ENCODE data around the gene HMGCS2.

Gene HMGCS2

DNA sequence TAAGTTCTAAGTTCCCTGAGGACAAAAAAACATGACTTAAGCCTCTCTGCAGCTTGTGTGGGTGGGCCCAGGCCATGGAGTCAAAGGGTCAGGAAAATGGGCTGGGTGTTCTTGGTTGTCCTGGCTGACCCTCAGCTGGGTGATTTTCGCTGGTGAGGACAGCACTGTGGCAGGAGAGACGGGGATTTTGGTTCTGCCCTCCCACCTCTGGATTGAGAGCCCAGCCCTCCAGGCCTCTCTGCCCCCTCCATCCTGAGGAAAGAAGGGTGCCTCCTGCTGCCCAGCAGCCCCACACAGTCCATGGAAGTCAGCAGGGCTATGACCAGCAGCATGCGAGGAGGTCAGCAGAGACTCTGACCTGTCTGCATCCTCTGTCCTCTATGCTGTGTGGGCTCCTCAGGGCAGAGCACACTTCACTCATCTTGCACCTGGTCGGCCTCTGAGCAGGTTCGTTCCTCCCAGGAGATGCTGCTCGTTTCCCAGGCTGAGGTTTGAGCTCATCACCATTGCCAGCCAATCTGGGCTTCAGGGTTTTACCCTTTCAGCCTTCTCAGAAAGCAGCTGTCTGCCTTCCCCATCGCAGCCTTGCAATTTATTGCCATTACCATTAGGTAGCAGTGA, 30.5 kb downstream of the HMGCS2 start:
- TF ChIP-seq, protein P1, sequence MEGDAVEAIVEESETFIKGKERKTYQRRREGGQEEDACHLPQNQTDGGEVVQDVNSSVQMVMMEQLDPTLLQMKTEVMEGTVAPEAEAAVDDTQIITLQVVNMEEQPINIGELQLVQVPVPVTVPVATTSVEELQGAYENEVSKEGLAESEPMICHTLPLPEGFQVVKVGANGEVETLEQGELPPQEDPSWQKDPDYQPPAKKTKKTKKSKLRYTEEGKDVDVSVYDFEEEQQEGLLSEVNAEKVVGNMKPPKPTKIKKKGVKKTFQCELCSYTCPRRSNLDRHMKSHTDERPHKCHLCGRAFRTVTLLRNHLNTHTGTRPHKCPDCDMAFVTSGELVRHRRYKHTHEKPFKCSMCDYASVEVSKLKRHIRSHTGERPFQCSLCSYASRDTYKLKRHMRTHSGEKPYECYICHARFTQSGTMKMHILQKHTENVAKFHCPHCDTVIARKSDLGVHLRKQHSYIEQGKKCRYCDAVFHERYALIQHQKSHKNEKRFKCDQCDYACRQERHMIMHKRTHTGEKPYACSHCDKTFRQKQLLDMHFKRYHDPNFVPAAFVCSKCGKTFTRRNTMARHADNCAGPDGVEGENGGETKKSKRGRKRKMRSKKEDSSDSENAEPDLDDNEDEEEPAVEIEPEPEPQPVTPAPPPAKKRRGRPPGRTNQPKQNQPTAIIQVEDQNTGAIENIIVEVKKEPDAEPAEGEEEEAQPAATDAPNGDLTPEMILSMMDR (IDR thresholded peaks at IDR 0.05; ENCODE audit: insufficient read depth, low read length, poor library complexity, severe bottlenecking): no peak
- no peaks in the 10 kb centered on the region; the same call in 1 of the 2 replicates for H3K27me3 ChIP-seq (replicated peaks; ENCODE audit: control insufficient read depth, insufficient read depth, low read length)
- no peak for DNase-seq (ENCODE audit: extremely low read depth, insufficient read length)
- H3K36me3 ChIP-seq (ENCODE audit: control insufficient read depth, insufficient read depth, low read length): no peaks in the 10 kb centered on the region
- no peak overlapping the region for H3K4me3 ChIP-seq (replicated peaks; ENCODE audit: low read depth, low read length)

DNA sequence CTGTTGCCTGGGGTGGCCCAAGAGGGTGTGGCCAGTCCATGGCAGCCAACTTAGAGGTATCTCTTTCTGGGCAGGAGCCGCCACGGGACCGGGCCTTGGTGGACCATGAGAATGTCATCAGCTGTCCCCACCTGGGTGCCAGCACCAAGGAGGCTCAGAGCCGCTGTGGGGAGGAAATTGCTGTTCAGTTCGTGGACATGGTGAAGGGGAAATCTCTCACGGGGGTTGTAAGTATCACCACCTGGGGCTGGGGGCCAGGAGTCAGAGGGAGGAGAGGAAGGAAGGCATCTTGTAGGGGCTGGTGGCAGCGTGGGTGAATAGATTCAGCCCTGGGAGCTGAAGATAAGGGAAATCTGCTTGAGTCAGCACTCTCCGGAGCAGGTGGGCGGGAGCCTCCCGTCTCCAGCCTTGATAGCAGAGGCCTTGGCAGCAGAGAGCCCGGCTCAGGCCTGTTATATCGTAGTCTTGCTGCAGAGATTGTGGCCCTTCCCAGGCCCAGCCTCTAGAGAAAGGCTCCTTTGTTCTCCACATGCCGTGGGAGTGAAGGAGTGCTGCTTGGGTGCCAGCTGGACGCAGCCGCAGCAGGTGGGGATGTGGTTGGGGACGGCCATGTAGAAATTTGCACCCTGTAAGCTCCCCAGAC, 31.5 kb downstream of the HMGCS2 start:
- H3K4me3 ChIP-seq (replicated peaks; ENCODE audit: low read depth, low read length): no peak overlapping the region
- no peaks in the 10 kb centered on the region; the same call in 1 of the 2 replicates for H3K27me3 ChIP-seq (replicated peaks; ENCODE audit: control insufficient read depth, insufficient read depth, low read length)
- TF ChIP-seq, protein P1 (IDR thresholded peaks at IDR 0.05; ENCODE audit: insufficient read depth, low read length, poor library complexity, severe bottlenecking): no peak
- no peak for DNase-seq (ENCODE audit: extremely low read depth, insufficient read length)
- no peaks in the 10 kb centered on the region for H3K36me3 ChIP-seq (ENCODE audit: control insufficient read depth, insufficient read depth, low read length)

DNA sequence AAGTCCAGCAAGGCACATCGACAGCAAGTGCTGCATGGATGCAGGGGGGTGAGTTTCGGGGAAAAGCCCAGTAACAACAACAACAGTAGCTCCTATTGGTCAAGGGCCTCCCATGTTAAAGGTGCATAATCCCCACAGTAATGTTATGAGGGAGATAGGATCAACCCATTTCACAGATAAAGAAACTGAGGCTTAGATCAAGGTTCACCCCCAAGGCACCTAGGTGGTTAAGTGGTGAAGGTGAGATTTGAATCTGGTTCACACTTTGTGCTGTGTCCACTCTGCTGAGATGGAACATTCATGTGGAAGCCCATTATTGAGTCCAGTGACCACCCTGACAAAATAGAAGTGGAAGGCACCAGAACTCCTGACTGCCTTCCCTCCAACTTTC, 32.1 kb downstream of the HMGCS2 start:
- H3K27me3 ChIP-seq (replicated peaks; ENCODE audit: control insufficient read depth, insufficient read depth, low read length): no peaks in the 10 kb centered on the region; the same call in 1 of the 2 replicates

DNA sequence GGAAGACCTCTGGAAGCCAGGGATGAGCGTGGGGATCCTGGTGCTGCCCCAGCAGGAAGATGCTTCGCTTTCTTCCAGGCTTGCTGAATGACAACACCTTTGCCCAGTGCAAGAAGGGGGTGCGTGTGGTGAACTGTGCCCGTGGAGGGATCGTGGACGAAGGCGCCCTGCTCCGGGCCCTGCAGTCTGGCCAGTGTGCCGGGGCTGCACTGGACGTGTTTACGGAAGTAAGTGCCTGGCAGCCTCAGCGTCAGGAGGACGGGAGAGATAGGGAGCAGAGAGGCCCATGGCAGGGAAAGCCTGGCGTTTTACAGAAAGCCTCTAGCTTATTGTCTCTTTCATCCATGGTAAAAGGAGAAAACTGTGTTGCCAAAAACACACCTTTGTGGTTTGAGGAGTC, 33.5 kb downstream of the HMGCS2 start:
- H3K36me3 ChIP-seq (ENCODE audit: control insufficient read depth, insufficient read depth, low read length): no peaks in the 10 kb centered on the region
- DNase-seq (ENCODE audit: extremely low read depth, insufficient read length): no peak
- TF ChIP-seq, protein P1 (IDR thresholded peaks at IDR 0.05; ENCODE audit: insufficient read depth, low read length, poor library complexity, severe bottlenecking): no peak

More for the DNA sequence above, 32.1 kb downstream of the HMGCS2 start:
- Histone ChIP-seq H3K36me3 (ENCODE audit: control insufficient read depth, insufficient read depth, low read length) (no peaks in the 10 kb centered on the region), H3K4me3 (replicated peaks; ENCODE audit: low read depth, low read length) (no peak overlapping the region)
- TF ChIP-seq, protein P1 (IDR thresholded peaks at IDR 0.05; ENCODE audit: insufficient read depth, low read length, poor library complexity, severe bottlenecking): no peak
- DNase-seq (ENCODE audit: extremely low read depth, insufficient read length): no peak

DNA sequence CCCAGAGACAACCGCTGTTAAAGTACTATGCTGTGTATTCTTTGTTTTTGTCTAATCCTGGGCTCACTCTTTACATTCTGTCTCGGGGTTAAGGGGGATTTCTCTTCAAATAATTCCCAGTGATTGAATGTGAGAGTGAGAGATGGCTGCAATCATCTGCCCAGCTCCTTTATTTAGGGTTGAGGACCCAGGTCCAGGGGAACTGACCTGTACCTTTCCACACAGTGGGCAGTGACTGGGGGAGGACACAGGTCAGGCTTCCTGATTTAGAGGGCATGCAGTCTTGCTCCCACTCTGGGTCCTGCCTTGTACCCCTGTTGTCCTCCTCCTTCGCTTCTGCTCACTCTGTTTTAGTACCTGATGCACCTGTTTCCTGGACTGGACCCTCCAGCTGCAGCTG, 35.0 kb downstream of the HMGCS2 start:
- Histone ChIP-seq H3K36me3 (ENCODE audit: control insufficient read depth, insufficient read depth, low read length) (no peaks in the 10 kb centered on the region), H3K4me3 (replicated peaks; ENCODE audit: low read depth, low read length) (no peak overlapping the region), H3K27me3 (replicated peaks; ENCODE audit: control insufficient read depth, insufficient read depth, low read length) (no peaks in the 10 kb centered on the region; the same call in 1 of the 2 replicates)
- TF ChIP-seq, protein P1 (IDR thresholded peaks at IDR 0.05; ENCODE audit: insufficient read depth, low read length, poor library complexity, severe bottlenecking): no peak
- no peak for DNase-seq (ENCODE audit: extremely low read depth, insufficient read length)

More for the DNA sequence above, 33.5 kb downstream of the HMGCS2 start:
- Histone ChIP-seq H3K4me3 (replicated peaks; ENCODE audit: low read depth, low read length) (no peak overlapping the region), H3K27me3 (replicated peaks; ENCODE audit: control insufficient read depth, insufficient read depth, low read length) (no peaks in the 10 kb centered on the region; the same call in 1 of the 2 replicates)

All from GM06990 (cell line).